HG03571 (cell line): ENCODE results near the gene HCFC2.

Experiments used
- ATAC-seq: cut with Tn5 transposase; IDR thresholded peaks from one replicate; pipeline ENCODE4 v1.9.1; 2021; ENCODE audit not compliant: unreplicated experiment

The HCFC2 gene

GRCh38 chr12:104152685-104153241, 88.4 kb downstream of the HCFC2 start:
- ATAC-seq: no peak

- ATAC-seq: no peak
Observed at GRCh38 chr12:104154286-104154685, 90.0 kb downstream of the HCFC2 start.

GRCh38 chr12:104154806-104155205, 90.5 kb downstream of the HCFC2 start:
- no peak for ATAC-seq
